Epithelial cell of prostate (primary cell): ENCODE measurements around the gene LY6G6D.

Experiments used
- DNase-seq: peaks from one replicate; pipeline ENCODE4 v3.0.0-alpha.2; 2011; ENCODE audit warnings: low read depth, low spot score
- H3K27ac ChIP-seq: fragments of 450-650 bp; 2 replicates; pipeline ENCODE4 v1.5.1; 2017; ENCODE audit warnings: mild to moderate bottlenecking

LY6G6D gene, protein sequence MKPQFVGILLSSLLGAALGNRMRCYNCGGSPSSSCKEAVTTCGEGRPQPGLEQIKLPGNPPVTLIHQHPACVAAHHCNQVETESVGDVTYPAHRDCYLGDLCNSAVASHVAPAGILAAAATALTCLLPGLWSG

DNA sequence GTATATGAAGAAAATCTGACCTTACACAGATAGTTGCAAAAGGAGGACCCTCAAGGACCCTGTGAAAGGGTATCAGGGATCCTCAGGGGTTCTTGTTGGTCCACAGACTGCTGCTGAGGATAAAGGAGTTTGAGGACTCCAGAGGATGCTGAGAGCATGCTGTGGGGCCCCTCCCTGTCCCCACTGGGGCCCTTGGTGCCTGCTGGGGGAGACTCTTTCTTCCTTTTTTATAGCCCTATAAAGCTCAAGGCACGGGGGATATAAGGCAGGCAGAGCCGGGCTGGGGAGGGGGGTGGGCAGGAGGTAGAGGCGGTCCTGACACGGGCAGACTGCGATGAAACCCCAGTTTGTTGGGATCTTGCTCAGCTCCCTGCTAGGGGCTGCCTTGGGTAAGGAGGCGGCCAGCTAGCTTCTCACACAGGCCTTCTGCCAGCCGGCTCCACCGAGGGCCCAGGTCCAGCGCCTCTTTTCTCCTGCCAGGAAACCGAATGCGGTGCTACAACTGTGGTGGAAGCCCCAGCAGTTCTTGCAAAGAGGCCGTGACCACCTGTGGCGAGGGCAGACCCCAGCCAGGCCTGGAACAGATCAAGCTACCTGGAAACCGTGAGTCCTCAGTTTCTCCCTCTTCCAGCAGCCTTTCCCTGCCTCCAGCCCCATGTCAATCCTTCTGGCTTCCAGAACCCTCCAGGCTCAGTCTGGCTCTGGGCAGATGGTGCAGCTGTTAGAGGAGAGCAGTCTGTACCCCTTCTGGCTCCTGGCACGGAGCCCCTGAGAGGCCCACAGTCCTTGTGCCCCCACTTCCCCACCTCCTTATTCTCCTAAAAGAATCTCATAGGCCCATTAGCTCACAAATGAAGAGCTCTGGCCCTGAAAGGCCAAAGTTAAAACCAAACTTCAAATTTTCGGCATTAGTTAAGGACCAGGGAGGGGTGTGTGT, at the start of gene LY6G6D:
Gene LY6G6D (plus strand): TSS at position 327 of the 937 bp plus-strand sequence. CDS start 8 bp downstream, at position 335.
- no peak for DNase-seq
- H3K27ac ChIP-seq = no peak within 1 kb of the TSS

DNA sequence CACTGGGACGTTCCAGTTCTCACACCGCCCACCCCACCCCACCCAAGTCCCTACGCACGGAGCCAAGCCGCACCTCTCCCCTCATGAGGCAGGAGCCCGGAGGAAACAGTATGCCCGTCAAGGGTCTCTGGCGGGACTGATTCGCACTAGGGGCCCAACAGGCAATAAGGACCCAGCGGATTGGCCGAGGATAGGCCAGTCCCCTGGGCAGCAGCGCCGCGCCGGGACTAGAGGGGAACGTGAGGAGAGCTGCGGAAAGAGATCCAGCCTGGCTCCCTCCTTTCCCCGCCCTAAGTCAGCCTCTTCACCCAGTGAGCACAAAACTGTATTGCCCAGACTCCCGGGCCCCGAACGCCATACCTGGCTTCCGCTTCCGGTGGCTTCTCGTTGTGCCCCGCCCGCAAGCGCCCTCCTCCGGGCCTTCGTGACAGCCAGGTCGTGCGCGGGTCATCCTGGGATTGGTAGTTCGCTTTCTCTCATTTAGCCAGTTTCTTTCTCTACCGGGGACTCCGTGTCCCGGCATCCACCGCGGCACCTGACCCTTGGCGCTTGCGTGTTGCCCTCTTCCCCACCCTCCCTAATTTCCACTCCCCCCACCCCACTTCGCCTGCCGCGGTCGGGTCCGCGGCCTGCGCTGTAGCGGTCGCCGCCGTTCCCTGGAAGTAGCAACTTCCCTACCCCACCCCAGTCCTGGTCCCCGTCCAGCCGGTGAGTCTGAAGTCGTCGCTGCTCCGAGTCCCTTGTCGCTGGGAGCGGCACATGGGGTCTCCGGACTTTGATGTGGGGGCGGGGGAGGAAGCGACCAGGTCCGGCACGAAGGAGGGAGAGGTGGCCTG, 49.4 kb upstream of the LY6G6D start, which contains the start of gene CSNK2B:
Gene CSNK2B (plus strand): TSS at position 580 of the 836 bp plus-strand sequence. CDS start 752 bp downstream, outside the sequence.
- DNase-seq = peak; percentile 93
- H3K27ac ChIP-seq = peak within 1 kb of the TSS; percentile 89

DNA sequence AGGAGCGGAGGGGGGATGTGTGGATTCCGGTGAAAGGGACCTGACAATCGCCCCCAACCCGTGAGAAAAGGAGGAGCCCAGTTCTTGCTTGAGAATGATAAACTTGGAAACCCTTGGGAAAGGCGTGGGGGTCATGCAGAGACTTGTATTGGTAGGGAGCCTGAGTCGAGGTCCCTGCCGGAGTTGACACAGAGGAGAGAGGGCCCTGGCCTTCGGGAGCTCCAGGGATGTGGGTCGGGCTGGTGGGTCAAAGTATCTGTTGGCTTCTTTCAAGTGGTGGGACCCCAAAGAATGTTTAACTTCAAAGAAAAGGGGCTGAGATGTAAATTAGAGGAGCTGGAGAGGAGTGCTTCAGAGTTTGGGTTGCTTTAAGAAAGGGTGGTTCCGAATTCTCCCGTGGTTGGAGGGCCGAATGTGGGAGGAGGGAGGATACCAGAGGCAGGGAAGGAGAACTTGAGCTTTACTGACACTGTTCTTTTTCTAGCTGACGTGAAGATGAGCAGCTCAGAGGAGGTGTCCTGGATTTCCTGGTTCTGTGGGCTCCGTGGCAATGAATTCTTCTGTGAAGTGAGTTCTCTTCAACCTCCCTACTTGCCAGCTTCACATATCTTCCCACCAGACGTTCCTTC, 48.7 kb upstream of the LY6G6D start:
- DNase-seq = no peak
- peak overlapping the region; percentile 89 for H3K27ac ChIP-seq

DNA sequence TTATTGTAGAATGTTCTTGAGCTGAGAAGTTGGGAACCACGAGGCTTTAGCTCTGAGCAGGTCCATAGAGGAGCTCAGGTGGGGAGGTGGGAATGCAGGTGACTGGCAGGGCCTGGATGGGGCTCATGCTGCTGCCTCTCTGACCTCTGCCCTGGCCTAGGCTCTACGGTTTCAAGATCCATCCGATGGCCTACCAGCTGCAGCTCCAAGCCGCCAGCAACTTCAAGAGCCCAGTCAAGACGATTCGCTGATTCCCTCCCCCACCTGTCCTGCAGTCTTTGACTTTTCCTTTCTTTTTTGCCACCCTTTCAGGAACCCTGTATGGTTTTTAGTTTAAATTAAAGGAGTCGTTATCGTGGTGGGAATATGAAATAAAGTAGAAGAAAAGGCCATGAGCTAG, 45.5 kb upstream of the LY6G6D start, which contains the start of gene LY6G5B:
Gene LY6G5B (plus strand): TSS at position 301 of the 400 bp plus-strand sequence. CDS start 975 bp downstream, outside the sequence.
- DNase-seq = no peak
- no peak within 1 kb of the TSS for H3K27ac ChIP-seq

DNA sequence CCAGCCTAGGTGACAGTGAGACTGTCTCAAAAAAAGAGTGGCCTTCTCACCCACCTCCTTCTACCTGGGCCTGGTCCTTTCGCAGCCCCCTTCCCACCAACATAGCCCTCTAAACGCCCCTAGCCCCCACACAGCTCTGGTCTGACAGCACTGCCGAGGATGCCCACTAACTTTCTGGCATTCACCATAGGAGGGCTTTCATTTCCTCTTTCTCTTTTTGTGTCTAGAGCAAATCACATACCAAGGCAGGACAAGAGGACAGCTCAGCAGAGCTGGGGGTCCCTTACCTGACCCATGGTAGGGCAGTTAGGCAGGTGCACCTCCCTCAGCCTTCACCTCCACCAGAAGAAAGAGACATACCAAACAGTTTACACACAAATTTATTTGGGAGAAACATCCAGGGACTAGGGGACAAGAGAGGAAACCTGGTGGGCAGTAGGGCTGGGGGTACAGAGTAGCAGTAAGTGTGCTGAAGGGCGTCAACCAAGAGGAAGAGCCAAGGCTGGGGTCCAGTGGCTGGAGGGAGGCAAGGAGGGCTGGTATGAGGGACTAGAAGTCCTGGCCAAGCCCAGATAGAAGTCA, 38.7 kb upstream of the LY6G6D start:
- no peak overlapping the region for H3K27ac ChIP-seq
- DNase-seq = no peak

DNA sequence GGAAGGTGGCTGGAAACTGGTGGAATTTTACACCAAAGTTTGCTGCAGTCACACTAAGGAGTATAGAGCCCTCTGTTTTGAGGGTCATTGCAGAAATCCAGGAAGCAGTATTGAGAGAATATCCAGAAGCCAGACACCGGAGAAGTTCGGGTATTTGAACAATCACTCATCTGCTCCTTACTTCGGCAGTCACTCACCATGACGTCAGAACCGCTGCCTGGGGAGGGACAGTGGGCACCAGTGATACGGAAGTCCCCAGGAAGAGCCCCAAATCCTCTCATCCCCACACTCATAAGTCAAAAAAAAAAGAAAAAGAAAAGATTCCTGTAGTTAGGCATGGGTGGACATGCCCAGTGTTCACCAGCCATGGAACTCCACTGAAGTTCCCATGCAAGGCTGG, 38.2 kb upstream of the LY6G6D start:
- H3K27ac ChIP-seq = no peak overlapping the region
- no peak for DNase-seq

DNA sequence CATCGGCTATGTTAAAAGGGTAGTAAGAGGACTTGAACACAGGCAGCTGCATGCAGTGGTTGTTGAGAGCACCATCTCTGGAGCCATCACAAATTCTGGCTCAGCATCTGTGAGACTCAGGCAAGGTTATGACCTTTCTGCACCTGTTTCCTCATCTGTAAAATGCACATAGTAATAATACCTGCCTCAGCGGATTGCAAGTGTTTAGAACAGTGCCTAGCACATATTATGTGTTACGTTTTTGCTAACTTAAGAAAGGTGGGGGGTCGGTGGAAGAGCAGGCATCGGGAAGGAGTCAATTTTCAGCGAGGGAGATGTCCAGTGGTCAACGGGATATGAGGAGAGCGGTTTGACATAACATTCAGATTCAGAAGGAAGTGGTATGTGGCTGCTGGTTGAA, 37.2 kb upstream of the LY6G6D start:
- H3K27ac ChIP-seq = no peak overlapping the region
- no peak for DNase-seq

DNA sequence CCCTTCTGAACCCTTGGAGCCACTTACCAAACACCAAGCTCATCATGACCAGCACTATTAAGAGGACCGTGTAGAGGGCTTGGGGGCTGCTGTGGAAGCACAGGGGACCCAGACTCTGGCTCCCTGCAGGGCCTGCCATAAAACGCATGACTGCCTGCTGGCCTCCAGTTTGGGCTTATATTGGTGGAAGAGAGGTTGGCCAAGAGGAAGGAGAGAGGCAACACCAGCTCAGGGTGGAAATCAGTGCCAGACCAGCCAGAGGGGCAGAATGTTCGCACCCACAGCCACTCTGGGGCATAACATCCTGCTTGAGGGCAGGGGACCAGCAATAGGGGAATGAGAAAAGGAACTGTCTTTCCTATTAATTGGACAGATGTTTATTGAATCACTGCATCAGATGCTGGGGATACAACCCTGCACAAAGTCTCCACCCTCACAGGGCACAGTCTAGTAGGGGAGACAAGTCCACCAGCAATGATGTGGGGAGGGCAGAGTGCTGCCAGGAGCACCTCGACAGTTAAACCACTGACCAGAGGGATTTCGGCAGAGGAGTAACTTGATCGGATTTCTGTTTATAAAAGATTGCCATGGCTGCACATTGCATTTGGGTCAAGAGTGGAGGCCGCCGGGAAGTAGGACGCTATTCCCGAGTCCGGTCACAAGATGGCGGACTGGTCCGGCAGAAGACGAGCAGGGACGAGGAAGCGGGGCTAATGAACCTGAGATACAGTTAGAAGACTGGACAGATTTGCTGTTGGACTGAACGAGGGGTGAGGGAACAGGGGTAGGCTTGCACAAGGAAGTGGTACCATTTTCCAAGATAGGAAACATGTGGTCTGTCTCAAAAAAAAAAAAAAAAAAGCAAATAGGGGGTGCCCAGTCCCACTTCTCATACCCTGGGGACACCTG, 34.7 kb upstream of the LY6G6D start, which contains the start of gene LY6G5C:
Gene LY6G5C (minus strand): TSS at position 842 of the 909 bp plus-strand sequence. CDS start 694 bp downstream, at position 148.
- no peak for DNase-seq
- peak within 1 kb of the TSS; percentile 40 for H3K27ac ChIP-seq

DNA sequence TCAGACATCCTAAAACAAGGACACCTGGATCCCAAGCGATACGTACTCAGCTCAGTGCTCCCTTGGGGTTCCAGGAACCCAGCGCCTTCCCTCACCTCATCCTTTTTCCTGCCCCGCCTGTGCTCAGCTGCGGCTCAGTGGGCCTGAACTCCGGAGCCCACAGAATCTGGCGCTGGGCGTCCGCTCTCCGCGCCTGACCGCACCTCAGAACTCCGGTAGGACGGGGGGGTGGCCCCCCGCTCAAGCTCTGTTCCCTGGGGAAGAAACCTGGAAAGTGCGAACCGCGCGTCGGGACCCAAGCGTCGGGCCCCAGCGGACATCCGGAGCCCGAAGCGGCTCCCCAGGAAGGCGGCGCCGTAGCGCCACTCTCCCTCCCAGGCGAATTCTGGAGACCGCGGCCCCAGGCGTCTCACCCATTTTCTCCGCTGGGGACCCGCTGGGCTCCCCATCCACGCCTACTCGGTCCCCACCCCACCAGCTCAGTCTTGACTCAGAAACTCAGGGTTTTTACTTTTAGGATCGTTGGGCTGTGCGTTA, 33.9 kb upstream of the LY6G6D start:
- peak overlapping the region; percentile 40 for H3K27ac ChIP-seq
- no peak for DNase-seq

DNA sequence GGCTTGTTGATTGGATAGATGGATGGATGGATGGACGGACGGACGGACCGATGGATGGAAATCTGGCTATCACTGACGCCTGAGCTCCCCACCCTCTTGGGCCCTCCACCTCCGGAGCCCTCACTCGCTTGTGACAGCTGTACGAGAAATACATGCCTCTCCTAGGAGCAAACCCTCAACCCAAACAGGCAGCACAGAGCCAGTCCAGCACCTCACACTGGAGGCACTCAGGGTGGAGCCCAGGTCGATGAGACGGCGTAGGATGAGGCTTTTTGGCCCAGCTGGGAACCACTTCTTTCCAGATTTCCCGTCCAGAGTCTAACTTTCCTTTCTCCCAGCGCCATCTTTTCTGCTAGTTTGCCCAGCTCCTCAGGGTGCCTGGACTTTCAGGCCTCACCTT, 31.6 kb upstream of the LY6G6D start:
- DNase-seq = no peak
- no peak overlapping the region for H3K27ac ChIP-seq

DNA sequence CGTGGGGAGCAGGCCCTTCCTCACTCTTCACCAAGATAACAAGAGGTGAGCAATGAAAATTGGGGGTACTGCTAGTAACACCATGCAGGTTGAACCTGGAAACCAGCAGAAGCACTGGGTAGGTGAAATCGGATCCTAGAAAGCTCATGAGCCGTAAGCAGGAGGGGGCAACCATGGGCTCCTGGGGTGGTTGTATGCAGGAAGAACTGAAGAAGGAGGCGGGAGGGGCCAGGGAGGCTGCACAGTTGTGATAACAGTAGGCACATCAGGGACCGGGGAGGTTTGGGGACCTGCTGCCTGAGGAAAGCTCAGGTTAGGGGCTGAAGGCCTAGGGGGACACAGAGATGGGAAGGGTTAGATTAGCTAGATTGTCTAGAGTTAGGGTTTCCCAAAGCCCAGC, 28.7 kb upstream of the LY6G6D start:
- no peak for DNase-seq
- H3K27ac ChIP-seq = no peak overlapping the region

DNA sequence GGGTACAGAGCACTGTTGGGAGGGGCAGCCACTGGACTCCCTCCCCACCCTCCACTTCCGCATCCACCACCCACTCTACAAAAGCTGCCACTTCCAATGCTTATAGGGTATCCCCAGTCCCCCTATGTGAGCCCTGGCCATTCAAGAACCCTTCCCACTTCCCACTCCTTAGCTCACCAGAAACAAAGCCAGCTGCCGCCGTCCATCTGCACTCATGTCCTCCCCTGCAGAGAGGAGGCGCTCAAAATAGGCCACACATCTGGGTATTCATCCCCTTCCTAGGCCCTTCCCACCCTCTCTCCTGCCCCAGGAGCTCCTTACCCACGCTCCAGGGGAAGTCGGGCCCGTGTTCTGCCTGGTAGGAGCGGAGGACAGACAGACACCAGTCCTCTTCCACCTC, 27.8 kb upstream of the LY6G6D start:
- no peak for DNase-seq
- H3K27ac ChIP-seq = no peak overlapping the region

DNA sequence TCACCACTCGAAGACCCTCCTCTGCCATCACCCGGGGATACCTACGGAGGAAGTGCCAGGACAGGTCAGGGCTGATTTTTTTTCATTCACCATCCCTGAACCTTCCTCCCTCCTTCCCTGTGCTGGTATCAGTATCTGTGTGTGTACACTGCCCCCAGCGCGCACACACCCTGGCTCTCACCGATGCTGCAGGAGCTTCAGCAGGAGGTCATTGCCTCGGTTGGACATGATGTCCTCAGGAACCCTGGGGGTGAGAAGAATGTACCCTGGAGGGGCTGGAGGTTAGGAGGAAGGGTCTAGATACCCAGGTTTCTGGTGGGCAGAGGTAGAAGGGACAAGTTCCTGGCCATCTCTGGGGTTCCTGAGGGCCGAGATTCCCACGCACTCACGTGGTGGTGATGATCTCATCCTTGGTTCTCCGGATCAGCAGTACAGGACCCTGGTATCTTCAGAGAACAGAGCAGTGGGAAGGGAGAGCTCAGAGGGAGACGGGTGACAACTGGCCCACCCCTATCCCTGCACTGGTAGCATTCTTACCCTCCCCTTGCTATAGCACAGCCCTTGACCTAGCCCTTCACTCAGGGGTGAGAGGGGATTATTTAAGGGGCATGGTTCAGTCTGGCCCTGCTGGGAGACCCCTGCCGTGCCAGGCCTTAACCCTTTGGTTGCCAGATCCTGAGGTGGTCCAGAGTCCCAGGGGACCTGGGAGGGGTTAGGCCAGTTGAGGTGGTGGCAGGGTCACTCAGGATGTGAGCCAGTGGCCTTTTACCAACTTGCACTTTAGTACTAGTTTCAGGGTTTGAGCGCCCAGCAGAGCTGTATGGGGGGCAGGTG, 27.1 kb upstream of the LY6G6D start:
- no peak for DNase-seq
- no peak overlapping the region for H3K27ac ChIP-seq

DNA sequence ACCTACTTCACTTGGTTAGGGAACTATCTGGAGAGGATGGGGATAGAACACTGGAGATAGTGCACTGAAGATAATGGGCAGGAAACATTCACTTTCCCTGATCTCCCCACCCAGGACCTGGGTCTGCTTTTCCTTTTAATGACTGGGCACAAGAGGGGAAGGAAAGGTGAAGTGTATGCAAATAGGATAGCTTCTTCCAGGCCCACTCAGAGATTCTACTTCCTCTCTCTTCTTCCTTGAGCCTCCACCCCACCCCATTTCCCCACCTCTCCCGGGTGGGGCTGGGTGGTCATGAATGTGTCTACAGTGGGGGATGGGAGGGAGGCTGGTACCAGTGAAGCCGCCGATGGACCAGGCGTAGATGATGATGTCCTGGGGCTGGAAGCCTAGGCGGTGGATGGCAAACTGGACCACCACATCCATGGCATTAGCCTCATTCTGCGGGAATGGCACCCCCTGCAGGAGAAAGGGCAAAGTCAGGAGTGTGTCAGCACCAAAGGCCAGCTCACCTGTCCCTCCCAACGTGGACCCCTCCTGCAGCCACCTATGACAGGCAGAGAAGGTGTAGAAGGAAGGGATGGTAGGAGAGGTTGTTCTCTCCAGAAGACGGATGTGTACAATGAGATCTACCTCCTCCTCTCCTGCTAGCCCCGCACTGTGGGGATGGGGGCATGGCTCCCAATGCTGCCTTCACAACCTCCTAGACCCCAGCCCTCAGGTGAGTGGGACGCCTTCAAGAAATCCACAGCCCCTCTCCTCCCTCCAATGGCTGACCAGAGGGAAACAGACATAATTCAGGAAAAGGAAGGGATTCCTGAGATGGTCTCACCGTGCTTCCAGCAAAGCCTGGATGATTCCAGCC, 25.7 kb upstream of the LY6G6D start:
- no peak overlapping the region for H3K27ac ChIP-seq
- DNase-seq = no peak

DNA sequence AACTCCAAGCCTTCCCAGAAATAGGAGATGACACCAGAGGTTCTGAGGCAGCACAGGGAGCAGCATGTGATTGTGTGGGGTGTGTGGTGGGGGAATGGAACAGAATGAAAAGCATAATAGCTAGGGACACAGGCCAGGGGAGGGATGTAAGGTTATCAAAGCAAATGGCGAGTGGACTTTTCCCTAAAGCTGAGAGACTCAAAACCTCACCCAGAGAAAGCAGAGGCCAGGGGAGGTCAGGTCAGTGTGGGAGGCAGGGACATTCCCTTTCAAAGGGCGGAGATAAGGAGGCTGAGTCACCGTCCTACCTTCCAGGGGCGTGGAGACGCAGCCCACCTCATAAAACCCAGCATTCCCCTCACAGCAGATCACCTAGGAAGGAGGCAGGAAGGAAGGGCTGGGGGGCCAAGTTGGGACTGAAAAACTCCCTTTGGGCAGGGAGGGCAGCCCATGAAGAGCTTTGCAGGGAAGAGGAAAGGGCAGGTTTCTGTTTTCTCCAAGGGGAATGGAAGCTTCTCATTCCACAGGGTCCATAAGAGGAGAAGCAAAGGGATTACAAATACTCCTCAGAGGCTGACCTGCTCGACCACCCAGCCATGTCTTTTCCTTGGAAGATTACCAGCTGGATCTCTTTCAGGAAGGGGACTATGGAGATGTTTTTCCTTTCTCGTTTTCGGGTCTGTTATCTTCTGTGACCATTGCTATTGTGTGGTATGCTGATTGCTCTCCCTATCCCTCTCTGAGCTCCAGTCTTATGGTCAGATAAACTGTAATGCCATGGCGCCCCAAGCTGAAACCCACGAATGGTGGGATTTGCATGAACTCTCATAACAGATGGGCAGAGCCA, 24.7 kb upstream of the LY6G6D start:
- no peak for DNase-seq
- H3K27ac ChIP-seq = no peak overlapping the region

DNA sequence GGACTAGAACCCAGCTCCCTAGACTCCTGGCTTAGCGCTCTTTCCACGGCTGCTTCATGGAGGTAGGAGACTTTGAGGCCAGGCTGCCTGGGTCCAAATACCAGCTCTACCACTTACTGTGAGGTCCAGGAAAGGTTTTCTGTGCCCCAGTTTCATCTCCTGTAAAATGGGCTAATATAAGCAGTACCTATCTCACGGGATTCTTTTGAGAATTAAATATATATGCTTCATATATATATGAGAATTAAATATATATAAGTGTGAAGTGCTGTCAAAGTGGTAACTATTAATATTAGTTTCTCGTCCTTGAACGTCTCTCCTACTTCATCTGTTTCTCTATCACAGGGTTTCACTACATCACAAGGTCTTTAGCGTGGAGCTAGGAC, 24.1 kb upstream of the LY6G6D start:
- H3K27ac ChIP-seq = no peak overlapping the region
- no peak for DNase-seq
